Measurements from ENCODE around the gene MVB12B. TPM values are rescaled to one million over a fixed set of nuclear protein-coding genes. Genes with fewer than 3 reads are reported as not detected.

MVB12B gene
- total RNA-seq, 4 donors from 2014 or later = 15.7 to 27.3 (median 22.7) TPM

GRCh38 chr9:126462617-126463016 lies 136.0 kb downstream of the MVB12B start:
- Histone ChIP-seq H3K9me3 (no peaks in the 10 kb centered on the region), H3K4me1 (no peaks in the 10 kb centered on the region), H3K27me3 (no peaks in the 10 kb centered on the region), H3K27ac (no peak overlapping the region), H3K36me3 (no peaks in the 10 kb centered on the region), H3K4me3 (no peak overlapping the region)
- in situ Hi-C loops (cut with MboI; ENCODE audit: low pct_ligation_motif_present in 1 of 4, low pct_unique_long_range_greater_than_20kb in 1 of 4, low sequenced_read_pairs in 3 of 4) = no loop called here
- 88% methylated on average over 3 of the region's 3 CpGs; no CpG with 5 or more reads in 1 of the 2 donors for WGBS, 2 donors (ENCODE audit: low coverage in 1 of 2)
- intact Hi-C loops (cut with DNase I; ENCODE audit: low total_unique reads) = no loop called here
- no peak for TF ChIP-seq POLR2AphosphoS5 (IDR thresholded peaks at IDR 0.05)
- TF ChIP-seq POLR2A (IDR thresholded peaks at IDR 0.05) = no peak
- no peak for TF ChIP-seq CTCF (IDR thresholded peaks at IDR 0.05)
- TF ChIP-seq EP300 (IDR thresholded peaks at IDR 0.05; ENCODE audit: low read depth) = no peak
- no peak for DNase-seq

- WGBS, 2 donors (ENCODE audit: low coverage in 1 of 2) = 98 to 100% methylated on average over 2 of the region's 2 CpGs
- Histone ChIP-seq H3K9me3 (no peaks in the 10 kb centered on the region), H3K36me3 (no peaks in the 10 kb centered on the region), H3K4me3 (no peak overlapping the region), H3K27ac (no peak overlapping the region), H3K4me1 (no peaks in the 10 kb centered on the region), H3K27me3 (no peaks in the 10 kb centered on the region)
- DNase-seq = no peak
- TF ChIP-seq EP300 (IDR thresholded peaks at IDR 0.05; ENCODE audit: low read depth) (no peak), POLR2A (IDR thresholded peaks at IDR 0.05) (no peak), POLR2AphosphoS5 (IDR thresholded peaks at IDR 0.05) (no peak), CTCF (IDR thresholded peaks at IDR 0.05) (no peak)
- in situ Hi-C loops (cut with MboI; ENCODE audit: low pct_ligation_motif_present in 1 of 4, low pct_unique_long_range_greater_than_20kb in 1 of 4, low sequenced_read_pairs in 3 of 4) = no loop called here
- intact Hi-C loops (cut with DNase I; ENCODE audit: low total_unique reads) = no loop called here
These were observed 136.8 kb downstream of the MVB12B start for GRCh38 chr9:126463426-126463825.

GRCh38 chr9:126464694-126465441 lies 138.2 kb downstream of the MVB12B start:
- WGBS, 2 donors (ENCODE audit: low coverage in 1 of 2) = 96 to 99% methylated on average over 10 to 11 of the region's 11 CpGs
- intact Hi-C loops (cut with DNase I; ENCODE audit: low total_unique reads) (no loop called here), in situ Hi-C loops (cut with MboI; ENCODE audit: low pct_ligation_motif_present in 1 of 4, low pct_unique_long_range_greater_than_20kb in 1 of 4, low sequenced_read_pairs in 3 of 4) (no loop called here)
- no peak for DNase-seq
- H3K27ac ChIP-seq = no peak overlapping the region
- H3K4me1 ChIP-seq = peaks cover 0 to 6% (median 0%) of the 10 kb centered on the region in 4 donors
- H3K27me3 ChIP-seq = no peaks in the 10 kb centered on the region
- no peaks in the 10 kb centered on the region for H3K9me3 ChIP-seq
- H3K4me3 ChIP-seq = no peak overlapping the region
- TF ChIP-seq POLR2AphosphoS5 (IDR thresholded peaks at IDR 0.05) (no peak), CTCF (IDR thresholded peaks at IDR 0.05) (no peak), POLR2A (IDR thresholded peaks at IDR 0.05) (no peak), EP300 (IDR thresholded peaks at IDR 0.05; ENCODE audit: low read depth) (no peak)
- no peaks in the 10 kb centered on the region for H3K36me3 ChIP-seq

- in situ Hi-C loops (cut with MboI; ENCODE audit: low pct_ligation_motif_present in 1 of 4, low pct_unique_long_range_greater_than_20kb in 1 of 4, low sequenced_read_pairs in 3 of 4) = no loop called here
- H3K4me3 ChIP-seq = no peak overlapping the region
- no peak for DNase-seq
- no peak overlapping the region for H3K27ac ChIP-seq
- no peaks in the 10 kb centered on the region for H3K9me3 ChIP-seq
- H3K4me1 ChIP-seq = peaks cover 0 to 15% (median 2%) of the 10 kb centered on the region in 4 donors
- WGBS, 2 donors (ENCODE audit: low coverage in 1 of 2) = 98% methylated on average over 6 of the region's 6 CpGs; no CpG with 5 or more reads in 1 of the 2 donors
- H3K27me3 ChIP-seq = no peaks in the 10 kb centered on the region
- intact Hi-C loops (cut with DNase I; ENCODE audit: low total_unique reads) = no loop called here
- no peaks in the 10 kb centered on the region for H3K36me3 ChIP-seq
- TF ChIP-seq POLR2A (IDR thresholded peaks at IDR 0.05) (no peak), POLR2AphosphoS5 (IDR thresholded peaks at IDR 0.05) (no peak), CTCF (IDR thresholded peaks at IDR 0.05) (no peak), EP300 (IDR thresholded peaks at IDR 0.05; ENCODE audit: low read depth) (no peak)
These were observed 139.3 kb downstream of the MVB12B start for GRCh38 chr9:126465977-126466376.
